H9 (cell line): ENCODE results near the gene SLC4A2. TPM values are rescaled to one million over a fixed set of nuclear protein-coding genes. Genes with fewer than 3 reads are reported as not detected.
"Not testable (repeated sequence)": the region's sequence is repeated elsewhere in the genome, so short reads cannot be mapped to it uniquely, and the experiment has no call there.

Source experiments
- DNase-seq: peaks from one replicate; pipeline ENCODE4 v3.0.0-alpha.2; 2017
- H2AFZ ChIP-seq: one replicate; pipeline ENCODE4 v1.6.1; 2013; ENCODE audit warnings: mild to moderate bottlenecking, low read length, control low read depth, moderate library complexity
- H2AK5ac ChIP-seq: 2 replicates; pipeline ENCODE4 v1.6.1; 2013; ENCODE audit warnings: low read length, control low read depth, mixed read lengths; ENCODE audit not compliant: insufficient read length
- H2BK120ac ChIP-seq: one replicate; pipeline ENCODE4 v1.6.1; 2013; ENCODE audit warnings: low read depth, mild to moderate bottlenecking, low read length, control low read depth, inconsistent platforms; ENCODE audit not compliant: poor library complexity, severe bottlenecking
- H2BK12ac ChIP-seq: 2 replicates; pipeline ENCODE4 v1.6.1; 2013; ENCODE audit warnings: low read length, control low read depth, mixed read lengths, low read depth; ENCODE audit not compliant: insufficient read length
- H2BK15ac ChIP-seq: 2 replicates; pipeline ENCODE4 v1.6.1; 2013; ENCODE audit warnings: low read depth, low read length, control low read depth
- H2BK20ac ChIP-seq: one replicate; pipeline ENCODE4 v1.6.1; 2013; ENCODE audit warnings: low read depth, mild to moderate bottlenecking, low read length, control low read depth, inconsistent platforms; ENCODE audit not compliant: poor library complexity, severe bottlenecking
- H2BK5ac ChIP-seq: 2 replicates; pipeline ENCODE4 v1.6.1; 2013; ENCODE audit warnings: low read length, control low read depth, mixed read lengths; ENCODE audit not compliant: insufficient read length
- H3K14ac ChIP-seq: 2 replicates; pipeline ENCODE4 v1.6.1; 2013; ENCODE audit warnings: low read length, control low read depth; ENCODE audit not compliant: insufficient read depth
- H3K18ac ChIP-seq: 2 replicates; pipeline ENCODE4 v1.6.1; 2013; ENCODE audit warnings: low read depth, mild to moderate bottlenecking, mixed read lengths, low read length, control low read depth; ENCODE audit not compliant: insufficient read length
- H3K23ac ChIP-seq: 2 replicates; pipeline ENCODE4 v1.6.1; 2013; ENCODE audit warnings: low read length, control low read depth, mixed read lengths, low read depth; ENCODE audit not compliant: insufficient read length
- H3K23me2 ChIP-seq: 2 replicates; pipeline ENCODE4 v1.6.1; 2013; ENCODE audit warnings: low read depth, mild to moderate bottlenecking, mixed read lengths, low read length, control low read depth; ENCODE audit not compliant: insufficient read length, poor library complexity, severe bottlenecking
- H3K27ac ChIP-seq: 2 replicates; pipeline ENCODE4 v1.5.1; 2013; ENCODE audit warnings: low read length, control low read depth, mixed read lengths, low read depth; ENCODE audit not compliant: insufficient read length
- H3K27me3 ChIP-seq: 2 replicates; pipeline ENCODE4 v1.6.1; 2013; ENCODE audit warnings: low read length, control low read depth, inconsistent platforms; ENCODE audit not compliant: insufficient read depth
- H3K4ac ChIP-seq: 2 replicates; pipeline ENCODE4 v1.6.1; 2013; ENCODE audit warnings: low read depth, mild to moderate bottlenecking, control low read depth, inconsistent platforms, low read length, moderate library complexity
- H3K4me1 ChIP-seq: 2 replicates; pipeline ENCODE4 v1.6.1; 2013; ENCODE audit warnings: low read length, control low read depth, inconsistent platforms; ENCODE audit not compliant: insufficient read depth
- H3K4me2 ChIP-seq: 2 replicates; pipeline ENCODE4 v1.6.1; 2013; ENCODE audit warnings: low read length, control low read depth, mixed read lengths; ENCODE audit not compliant: insufficient read length, insufficient read depth
- H3K56ac ChIP-seq: 2 replicates; pipeline ENCODE4 v1.6.1; 2013; ENCODE audit warnings: low read depth, mild to moderate bottlenecking, mixed read lengths, low read length, control low read depth; ENCODE audit not compliant: insufficient read length
- H3K79me1 ChIP-seq: 2 replicates; pipeline ENCODE4 v1.6.1; 2013; ENCODE audit warnings: low read depth, mild to moderate bottlenecking, moderate library complexity, low read length, control low read depth, inconsistent platforms; ENCODE audit not compliant: insufficient read depth, poor library complexity, severe bottlenecking
- H3K79me2 ChIP-seq: 2 replicates; pipeline ENCODE4 v1.6.1; 2013; ENCODE audit warnings: low read length, control low read depth, inconsistent platforms; ENCODE audit not compliant: insufficient read depth
- H3K9ac ChIP-seq: 2 replicates; pipeline ENCODE4 v1.6.1; 2013; ENCODE audit warnings: low read length, control low read depth, mixed read lengths; ENCODE audit not compliant: insufficient read length; ENCODE audit errors: extremely low read depth
- H3K9me3 ChIP-seq: one replicate; pipeline ENCODE4 v1.6.1; 2013; ENCODE audit warnings: low read depth, low read length, inconsistent platforms; ENCODE audit not compliant: control insufficient read depth
- H3T11ph ChIP-seq: one replicate; pipeline ENCODE4 v1.6.1; 2013; ENCODE audit warnings: mild to moderate bottlenecking, low read length, control low read depth, inconsistent platforms
- H4K20me1 ChIP-seq: one replicate; pipeline ENCODE4 v1.6.1; 2013; ENCODE audit not compliant: control insufficient read depth, insufficient read length, insufficient read depth
- H4K5ac ChIP-seq: 2 replicates; pipeline ENCODE4 v1.6.1; 2013; ENCODE audit warnings: low read depth, mild to moderate bottlenecking, mixed read lengths, low read length, control low read depth; ENCODE audit not compliant: insufficient read length
- H4K8ac ChIP-seq: replicated peaks from 2 replicates; pipeline ENCODE4 v1.6.1; 2013; ENCODE audit warnings: low read length, control low read depth, mixed read lengths, low read depth; ENCODE audit not compliant: insufficient read length
- H4K91ac ChIP-seq: 2 replicates; pipeline ENCODE4 v1.6.1; 2013; ENCODE audit warnings: low read depth, mild to moderate bottlenecking, moderate library complexity, mixed read lengths, low read length, control low read depth; ENCODE audit not compliant: insufficient read length
- H3K27ac Mint-ChIP-seq, 3 experiments: 2 replicates in 2 of 3; 3 replicates in 1 of 3; pipeline ENCODE4 v1.8.0; 2020 to 2021; ENCODE audit warnings: mixed read lengths in 3 of 3, mild to moderate bottlenecking in 1 of 3, moderate library complexity in 1 of 3
- H3K27me3 Mint-ChIP-seq: 2 replicates; pipeline ENCODE4 v1.8.0; 2021; ENCODE audit warnings: low read depth, mild to moderate bottlenecking, moderate library complexity, mixed read lengths
- H3K36me3 Mint-ChIP-seq, 3 experiments: 2 replicates in 2 of 3; 3 replicates in 1 of 3; pipeline ENCODE4 v1.8.0; 2020 to 2021; ENCODE audit warnings: low read depth in 3 of 3, mixed read lengths in 3 of 3; ENCODE audit not compliant: insufficient read depth in 1 of 3
- H3K4me1 Mint-ChIP-seq, 2 experiments: 2 replicates each; pipeline ENCODE4 v1.8.0; 2020; ENCODE audit warnings: mixed read lengths in 2 of 2
- H3K4me3 Mint-ChIP-seq, 2 experiments: 2 replicates in 1 of 2; 3 replicates in 1 of 2; pipeline ENCODE4 v1.8.0; 2020 to 2021; ENCODE audit warnings: mild to moderate bottlenecking in 2 of 2, mixed read lengths in 2 of 2, moderate library complexity in 1 of 2
- H3K9me3 Mint-ChIP-seq, 2 experiments: 2 replicates in 1 of 2; 3 replicates in 1 of 2; pipeline ENCODE4 v1.8.0; 2020; ENCODE audit warnings: mild to moderate bottlenecking in 2 of 2, mixed read lengths in 2 of 2, moderate library complexity in 1 of 2
- CTCF ChIP-seq: fragments of 200-600 bp; sonication (generic); conservative IDR thresholded peaks from 3 replicates; pipeline ENCODE4 v1.8.0; 2021; ENCODE audit warnings: antibody characterized with exemption, mild to moderate bottlenecking
- WGBS: extraction: QIAGEN DNeasy Blood & Tissue Kit; methylation state at CpG from one replicate; pipeline ENCODE4 v1.1.7; 2013; ENCODE audit warnings: missing lambda C conversion rate, low lambda C conversion rate, mixed read lengths; ENCODE audit not compliant: insufficient read length; ENCODE audit errors: extremely low coverage; 5-methylcytosine and 5-hydroxymethylcytosine counted together
- total RNA-seq: library from RNA; stranded (reverse); gene quantifications from 2 replicates; pipeline ENCODE4 v1.2.1, GENCODE V29; 2021

Gene SLC4A2
- total RNA-seq, 1 experiment from 2014 or later: 136 TPM

DNA sequence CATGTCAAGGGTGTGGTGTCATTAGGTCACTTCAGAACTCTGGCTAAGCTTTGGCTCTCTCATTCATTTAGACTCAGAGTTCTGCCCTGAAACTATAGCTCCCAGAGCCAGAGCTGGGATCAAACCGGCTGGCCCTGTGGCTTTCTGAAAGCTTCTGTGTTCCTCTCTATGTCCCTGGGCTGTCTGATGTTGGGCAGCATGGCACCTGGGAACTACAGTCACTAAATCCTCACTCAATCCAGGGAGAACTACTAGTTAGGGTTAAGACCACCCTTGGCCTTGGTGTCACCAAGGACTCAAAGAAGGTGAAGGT, 48.3 kb upstream of the SLC4A2 start:
- no peak overlapping the region for H3K4me2 ChIP-seq

GRCh38 chr7:151011616-151012015, 47.8 kb upstream of the SLC4A2 start:
- not testable (repeated sequence) for H3K27ac ChIP-seq, H4K5ac ChIP-seq, H3K9me3 ChIP-seq, H3K9ac ChIP-seq, H2AK5ac ChIP-seq, H4K20me1 ChIP-seq, H3K18ac ChIP-seq, H3K23me2 ChIP-seq, H3K79me1 ChIP-seq, H3K9me3 Mint-ChIP-seq, H3K56ac ChIP-seq, H2BK12ac ChIP-seq, H3K36me3 Mint-ChIP-seq, H2BK20ac ChIP-seq, H3K4me1 ChIP-seq, H2BK120ac ChIP-seq, H2BK15ac ChIP-seq, H3K27ac Mint-ChIP-seq, DNase-seq, H3K23ac ChIP-seq, H3K79me2 ChIP-seq, H4K91ac ChIP-seq, H3K14ac ChIP-seq, H2BK5ac ChIP-seq, H2AFZ ChIP-seq, H3K27me3 ChIP-seq, H3K4me2 ChIP-seq, H3K4ac ChIP-seq, H3T11ph ChIP-seq, H4K8ac ChIP-seq
- peaks cover 42% of the 10 kb centered on the region for H3K27me3 Mint-ChIP-seq
- peak overlapping the region in 1 of 2 experiments; percentile 58; a peak in 2 of 5 replicates for H3K4me3 Mint-ChIP-seq
- peaks cover 21 to 50% of the 10 kb centered on the region in 2 experiments for H3K4me1 Mint-ChIP-seq
- WGBS: no CpG with 5 or more reads among the region's 12 CpGs

More for the DNA sequence above, 48.3 kb upstream of the SLC4A2 start:
- Histone ChIP-seq H2AFZ (no peak overlapping the region), H3K27ac (no peak overlapping the region), H3T11ph (no peak overlapping the region), H4K5ac (no peak overlapping the region), H2BK15ac (no peak overlapping the region), H3K23ac (no peak overlapping the region), H3K56ac (no peak overlapping the region), H3K4me1 (peaks cover 4% of the 10 kb centered on the region; the same call in 1 of the 2 replicates), H3K79me1 (no peaks in the 10 kb centered on the region), H2BK5ac (no peak overlapping the region), H3K79me2 (no peaks in the 10 kb centered on the region), H2BK12ac (no peak overlapping the region), H2BK20ac (no peak overlapping the region), H4K8ac (no peak overlapping the region), H3K9ac (no peak overlapping the region), H3K23me2 (peaks cover 4% of the 10 kb centered on the region), H2AK5ac (no peak overlapping the region), H4K91ac (no peak overlapping the region), H2BK120ac (no peak overlapping the region), H3K14ac (no peak overlapping the region), H4K20me1 (no peaks in the 10 kb centered on the region), H3K4ac (no peak overlapping the region), H3K27me3 (no peaks in the 10 kb centered on the region), H3K9me3 (no peaks in the 10 kb centered on the region), H3K18ac (no peak overlapping the region)
- Mint-ChIP-seq H3K4me1 (peaks cover 21 to 49% of the 10 kb centered on the region in 2 experiments), H3K9me3 (no peaks in the 10 kb centered on the region), H3K27me3 (peaks cover 36% of the 10 kb centered on the region), H3K27ac (peak overlapping the region in 1 of 3 experiments; percentile 92; a peak in 1 of 7 replicates), H3K4me3 (peak overlapping the region; percentile 49 to 70; a peak in 4 of 5 replicates), H3K36me3 (peaks cover 1 to 6% (median 6%) of the 10 kb centered on the region in 3 experiments; a peak in 5 of 7 replicates)
- no CpG with 5 or more reads among the region's 1 CpG for WGBS
- DNase-seq: no peak
- no peak for TF ChIP-seq CTCF
